Astrocyte (in vitro differentiated cells and primary cell): ENCODE measurements around the gene ANO8. TPM values are rescaled to one million over a fixed set of nuclear protein-coding genes. Genes with fewer than 3 reads are reported as not detected.

Experiments used
- DNase-seq: peaks from one replicate; pipeline ENCODE4 v3.0.0-alpha.2; 2010; ENCODE audit warnings: low read depth
- FAIRE-seq: peaks from 2 replicates; lab custom pipeline; 2011; peaks lifted over from hg19 to GRCh38; lab: Jason Lieb, UNC
- H2AFZ ChIP-seq: 2 replicates; pipeline ENCODE4 v1.6.0; 2012; ENCODE audit warnings: low read depth, low read length, inconsistent platforms
- H3K27ac ChIP-seq: 2 replicates; pipeline ENCODE4 v1.5.1; 2011; ENCODE audit warnings: low read depth, low read length, inconsistent platforms
- H3K27me3 ChIP-seq: 2 replicates; pipeline ENCODE4 v1.6.0; 2011; ENCODE audit warnings: low read length, inconsistent platforms; ENCODE audit not compliant: insufficient read depth
- H3K36me3 ChIP-seq: 2 replicates; pipeline ENCODE4 v1.5.1; 2011; ENCODE audit warnings: low read length, inconsistent platforms; ENCODE audit not compliant: insufficient read depth
- H3K4me1 ChIP-seq: 2 replicates; pipeline ENCODE4 v1.5.1; 2011; ENCODE audit warnings: low read length, inconsistent platforms; ENCODE audit not compliant: insufficient read depth
- H3K4me2 ChIP-seq: 2 replicates; pipeline ENCODE4 v1.6.0; 2012; ENCODE audit warnings: low read length, inconsistent platforms
- H3K4me3 ChIP-seq: 2 replicates; pipeline ENCODE4 v1.5.1; 2011; ENCODE audit warnings: low read depth, mild to moderate bottlenecking, low read length, inconsistent platforms; ENCODE audit not compliant: insufficient read depth
- H3K79me2 ChIP-seq: 2 replicates; pipeline ENCODE4 v1.6.0; 2012; ENCODE audit warnings: mild to moderate bottlenecking, low read length, inconsistent platforms; ENCODE audit not compliant: insufficient read depth
- H3K9ac ChIP-seq: 2 replicates; pipeline ENCODE4 v1.6.0; 2012; ENCODE audit warnings: mild to moderate bottlenecking, low read length, inconsistent platforms
- H3K9me3 ChIP-seq: 2 replicates; pipeline ENCODE4 v1.5.1; 2012; ENCODE audit warnings: low read depth, mild to moderate bottlenecking, low read length, inconsistent platforms; ENCODE audit not compliant: insufficient read depth
- H4K20me1 ChIP-seq: 2 replicates; pipeline ENCODE4 v1.6.0; 2012; ENCODE audit warnings: low read length, inconsistent platforms; ENCODE audit not compliant: insufficient read depth
- H3K27ac Mint-ChIP-seq: one replicate; pipeline ENCODE4 v1.8.0; 2021; ENCODE audit warnings: mild to moderate bottlenecking, mixed read lengths; ENCODE audit not compliant: unreplicated experiment
- H3K27me3 Mint-ChIP-seq: one replicate; pipeline ENCODE4 v1.8.0; 2021; ENCODE audit warnings: low read depth, mixed read lengths; ENCODE audit not compliant: unreplicated experiment
- H3K36me3 Mint-ChIP-seq: one replicate; pipeline ENCODE4 v1.8.0; 2021; ENCODE audit warnings: low read depth, mixed read lengths; ENCODE audit not compliant: unreplicated experiment
- H3K4me1 Mint-ChIP-seq: one replicate; pipeline ENCODE4 v1.8.0; 2021; ENCODE audit warnings: low read depth, mixed read lengths; ENCODE audit not compliant: unreplicated experiment
- H3K4me3 Mint-ChIP-seq: one replicate; pipeline ENCODE4 v1.8.0; 2021; ENCODE audit warnings: mild to moderate bottlenecking, moderate library complexity, mixed read lengths; ENCODE audit not compliant: unreplicated experiment
- H3K9me3 Mint-ChIP-seq: one replicate; pipeline ENCODE4 v1.8.0; 2021; ENCODE audit warnings: mild to moderate bottlenecking, mixed read lengths; ENCODE audit not compliant: unreplicated experiment
- EZH2 ChIP-seq: IDR thresholded peaks from 2 replicates; pipeline ENCODE4 v1.6.1; 2012; ENCODE audit warnings: mild to moderate bottlenecking, low read length, inconsistent platforms; ENCODE audit not compliant: insufficient read depth
- total RNA-seq: library from RNA; stranded (reverse); gene quantifications from 2 replicates; pipeline ENCODE4 v1.2.1, GENCODE V29; 2021
- TF ChIP-seq, protein P1 (sequence below): IDR thresholded peaks from 2 replicates; pipeline ENCODE4 v1.5.1; 2011; ENCODE audit warnings: low read depth, mild to moderate bottlenecking, inconsistent platforms, low read length, moderate library complexity; ENCODE audit not compliant: insufficient read depth

The ANO8 gene
- total RNA-seq, 1 donor from 2014 or later, result 8.1 TPM

DNA sequence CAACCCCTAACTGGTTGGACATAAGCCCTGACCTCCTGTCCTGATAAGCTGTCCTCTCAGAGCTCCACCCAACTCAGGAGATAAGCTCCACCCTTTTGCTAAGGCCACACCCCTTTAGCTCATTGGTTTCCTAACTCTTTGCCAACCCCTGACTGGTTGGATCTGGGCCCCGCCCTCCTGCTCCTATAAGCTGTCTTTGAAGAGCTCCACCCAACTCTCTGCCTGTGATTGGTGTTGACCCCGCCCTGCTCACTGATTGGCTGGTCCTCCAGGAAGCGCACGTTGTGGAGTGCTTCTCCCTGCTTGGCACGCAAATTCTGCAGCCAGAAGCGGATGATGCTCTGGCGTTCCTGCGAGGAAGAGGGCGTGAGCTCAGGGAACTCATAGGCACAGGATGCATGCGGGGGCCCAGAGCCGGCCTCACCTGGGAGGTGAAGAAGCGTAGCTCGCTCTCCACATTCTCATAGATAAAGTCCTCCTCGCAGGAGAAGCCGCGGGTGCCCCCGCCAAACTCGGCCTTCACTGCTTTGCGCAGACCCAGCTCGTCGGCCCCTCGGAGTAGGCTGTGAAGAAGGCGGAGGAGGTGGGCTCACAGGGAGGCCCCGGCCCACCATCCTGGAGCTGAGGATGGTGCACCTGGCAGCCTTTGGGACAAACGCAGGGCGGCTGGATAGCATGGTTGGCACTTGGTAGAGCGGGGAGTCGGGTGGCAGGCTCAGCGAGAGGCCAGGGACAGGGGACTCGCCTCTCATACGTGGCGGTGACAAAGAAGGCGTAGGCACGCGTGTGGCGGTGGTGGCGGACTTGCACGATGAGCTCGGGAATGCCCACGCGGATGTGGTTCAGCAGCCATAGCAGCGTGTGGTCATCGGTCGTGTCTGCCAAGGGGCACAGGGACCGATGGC lies 1.7 kb downstream of the ANO8 start:
- Histone ChIP-seq H3K4me3 (no peak overlapping the region), H3K27me3 (no peaks in the 10 kb centered on the region), H2AFZ (no peak overlapping the region), H3K27ac (no peak overlapping the region), H3K79me2 (peaks cover 3% of the 10 kb centered on the region), H3K4me1 (peaks cover 11% of the 10 kb centered on the region), H3K9me3 (no peaks in the 10 kb centered on the region), H4K20me1 (peaks cover 2% of the 10 kb centered on the region), H3K9ac (no peak overlapping the region), H3K36me3 (no peaks in the 10 kb centered on the region), H3K4me2 (no peak overlapping the region)
- Mint-ChIP-seq H3K27ac (no peak overlapping the region), H3K4me3 (peak overlapping the region; percentile 78), H3K9me3 (no peaks in the 10 kb centered on the region), H3K36me3 (peaks cover 7% of the 10 kb centered on the region), H3K4me1 (peaks cover 3% of the 10 kb centered on the region), H3K27me3 (no peaks in the 10 kb centered on the region)
- DNase-seq (peak; percentile 25), FAIRE-seq (no peak)
- no peak for TF ChIP-seq EZH2
- TF ChIP-seq, protein P1, sequence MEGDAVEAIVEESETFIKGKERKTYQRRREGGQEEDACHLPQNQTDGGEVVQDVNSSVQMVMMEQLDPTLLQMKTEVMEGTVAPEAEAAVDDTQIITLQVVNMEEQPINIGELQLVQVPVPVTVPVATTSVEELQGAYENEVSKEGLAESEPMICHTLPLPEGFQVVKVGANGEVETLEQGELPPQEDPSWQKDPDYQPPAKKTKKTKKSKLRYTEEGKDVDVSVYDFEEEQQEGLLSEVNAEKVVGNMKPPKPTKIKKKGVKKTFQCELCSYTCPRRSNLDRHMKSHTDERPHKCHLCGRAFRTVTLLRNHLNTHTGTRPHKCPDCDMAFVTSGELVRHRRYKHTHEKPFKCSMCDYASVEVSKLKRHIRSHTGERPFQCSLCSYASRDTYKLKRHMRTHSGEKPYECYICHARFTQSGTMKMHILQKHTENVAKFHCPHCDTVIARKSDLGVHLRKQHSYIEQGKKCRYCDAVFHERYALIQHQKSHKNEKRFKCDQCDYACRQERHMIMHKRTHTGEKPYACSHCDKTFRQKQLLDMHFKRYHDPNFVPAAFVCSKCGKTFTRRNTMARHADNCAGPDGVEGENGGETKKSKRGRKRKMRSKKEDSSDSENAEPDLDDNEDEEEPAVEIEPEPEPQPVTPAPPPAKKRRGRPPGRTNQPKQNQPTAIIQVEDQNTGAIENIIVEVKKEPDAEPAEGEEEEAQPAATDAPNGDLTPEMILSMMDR, result no peak

DNA sequence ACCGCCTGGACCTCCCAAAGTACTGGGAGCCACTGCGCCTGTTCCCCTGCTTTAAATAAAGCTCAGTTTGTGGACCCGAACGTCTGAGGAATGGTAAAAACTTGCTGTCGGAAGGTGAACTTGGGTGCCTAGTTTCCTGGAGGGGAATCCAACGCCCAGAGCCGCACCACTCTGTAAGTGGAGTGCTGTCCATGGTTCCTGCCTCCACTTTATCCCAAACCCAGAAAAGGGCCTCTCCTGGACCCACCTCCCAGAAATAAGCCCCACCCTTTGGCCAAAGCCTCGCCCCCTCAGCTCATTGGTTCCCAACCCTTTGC lies 2.3 kb downstream of the ANO8 start:
- no peak overlapping the region for H2AFZ ChIP-seq
- H3K4me2 ChIP-seq, result no peak overlapping the region
- peaks cover 2% of the 10 kb centered on the region for H4K20me1 ChIP-seq
- no peak overlapping the region for H3K9ac ChIP-seq
- peaks cover 8% of the 10 kb centered on the region for H3K4me1 ChIP-seq
- Mint-ChIP-seq H3K36me3 (peaks cover 7% of the 10 kb centered on the region), H3K27me3 (peaks cover 2% of the 10 kb centered on the region), H3K4me3 (no peak overlapping the region), H3K4me1 (peaks cover 3% of the 10 kb centered on the region), H3K9me3 (no peaks in the 10 kb centered on the region), H3K27ac (no peak overlapping the region)
- no peaks in the 10 kb centered on the region for H3K9me3 ChIP-seq
- FAIRE-seq (no peak), DNase-seq (no peak)
- no peaks in the 10 kb centered on the region for H3K27me3 ChIP-seq
- TF ChIP-seq EZH2, result no peak
- TF ChIP-seq, protein P1, result no peak
- H3K36me3 ChIP-seq, result no peaks in the 10 kb centered on the region
- no peak overlapping the region for H3K4me3 ChIP-seq
- no peaks in the 10 kb centered on the region for H3K79me2 ChIP-seq
- no peak overlapping the region for H3K27ac ChIP-seq

DNA sequence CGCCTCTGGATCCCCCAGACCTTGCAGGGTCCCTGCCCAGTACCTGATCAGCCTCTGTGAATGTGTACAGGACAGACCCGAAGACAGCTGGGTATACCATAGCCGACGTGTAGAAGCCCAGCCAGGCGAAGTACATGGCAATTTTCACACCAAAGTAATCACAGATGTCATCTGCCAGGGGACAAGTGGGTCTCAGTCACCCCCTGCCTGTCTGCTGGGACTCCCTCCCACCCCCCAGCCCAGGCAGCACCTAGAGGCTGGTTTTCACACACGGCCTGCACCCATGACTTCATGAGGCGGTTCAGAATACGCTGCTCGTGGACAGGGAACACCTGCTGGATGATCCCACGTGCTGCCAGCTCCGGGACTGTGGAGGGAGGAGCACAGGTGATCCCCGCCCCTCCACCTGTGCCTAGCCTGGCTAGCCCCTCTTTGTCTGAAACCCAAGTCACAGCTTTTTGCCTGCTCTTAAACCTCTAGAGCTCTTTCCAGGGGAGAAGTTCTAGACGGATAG lies 3.6 kb downstream of the ANO8 start:
- Histone ChIP-seq H3K27ac (no peak overlapping the region), H3K27me3 (no peaks in the 10 kb centered on the region), H4K20me1 (peaks cover 2% of the 10 kb centered on the region), H3K4me1 (peaks cover 8% of the 10 kb centered on the region), H3K36me3 (no peaks in the 10 kb centered on the region), H3K9ac (no peak overlapping the region), H3K4me3 (no peak overlapping the region), H3K9me3 (no peaks in the 10 kb centered on the region), H3K4me2 (no peak overlapping the region), H2AFZ (no peak overlapping the region), H3K79me2 (no peaks in the 10 kb centered on the region)
- TF ChIP-seq EZH2, result no peak
- TF ChIP-seq, protein P1, result no peak
- Mint-ChIP-seq H3K4me3 (no peak overlapping the region), H3K9me3 (no peaks in the 10 kb centered on the region), H3K27me3 (peaks cover 2% of the 10 kb centered on the region), H3K4me1 (peaks cover 9% of the 10 kb centered on the region), H3K36me3 (peaks cover 7% of the 10 kb centered on the region), H3K27ac (no peak overlapping the region)
- DNase-seq (no peak), FAIRE-seq (no peak)
